ENCODE results near the gene NEO1. TPM values are rescaled to one million over a fixed set of nuclear protein-coding genes. Genes with fewer than 3 reads are reported as not detected.

NEO1 gene
- total RNA-seq, 1 donor, result 60.5 TPM

GRCh38 chr15:73176598-73176997, 124.3 kb downstream of the NEO1 start:
- no peak overlapping the region for H3K4me3 ChIP-seq (ENCODE audit: low read depth, low read length)
- no peak for DNase-seq (ENCODE audit: low read depth)
- TF ChIP-seq CTCF (IDR thresholded peaks at IDR 0.05; ENCODE audit: insufficient read depth, low read depth, low read length), result no peak

DNA sequence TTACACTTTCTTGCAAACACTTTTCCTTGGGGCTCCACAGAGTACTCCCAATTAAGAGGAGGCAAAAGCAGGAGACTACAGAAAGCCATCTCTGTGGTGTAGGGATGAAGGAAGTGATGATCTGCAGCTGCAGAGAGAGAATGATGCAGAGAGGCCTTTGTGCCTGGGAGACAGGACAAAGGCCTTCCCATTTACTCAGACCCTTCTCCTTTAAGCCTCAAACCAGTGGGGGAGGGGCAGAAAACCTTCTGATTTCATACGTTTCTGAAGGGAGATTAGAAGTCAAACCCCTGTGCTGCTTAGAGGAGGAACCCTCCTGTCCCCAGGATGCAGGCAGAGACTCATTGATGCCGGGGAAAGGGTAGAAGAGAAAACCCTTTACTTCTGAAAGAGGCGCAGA, 130.8 kb downstream of the NEO1 start:
- DNase-seq (ENCODE audit: low read depth), result no peak
- no peak overlapping the region for H3K4me3 ChIP-seq (ENCODE audit: low read depth, low read length)
- TF ChIP-seq CTCF (IDR thresholded peaks at IDR 0.05; ENCODE audit: insufficient read depth, low read depth, low read length), result no peak

DNA sequence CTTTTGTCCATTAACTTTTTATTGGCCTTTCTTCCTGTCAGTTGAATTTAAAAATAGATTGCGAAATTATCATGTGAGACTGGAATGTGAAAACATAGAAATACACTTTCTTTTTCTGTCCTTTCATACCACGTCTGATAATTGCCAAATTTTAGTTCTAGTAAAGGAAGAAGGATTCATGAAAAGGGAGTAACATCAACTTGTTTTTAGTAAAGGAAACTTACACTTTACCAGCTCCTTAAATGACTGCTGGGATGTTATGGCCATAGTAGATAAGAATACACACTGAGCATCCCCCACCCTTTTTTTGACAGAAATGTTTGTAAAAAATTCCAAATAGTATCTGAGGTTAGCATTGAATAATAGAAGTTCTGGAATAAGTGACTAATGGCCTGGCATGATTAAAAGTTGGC, 137.9 kb downstream of the NEO1 start:
- peak; percentile 61 for DNase-seq (ENCODE audit: low read depth)
- no peak overlapping the region for H3K4me3 ChIP-seq (ENCODE audit: low read depth, low read length)
- TF ChIP-seq CTCF (IDR thresholded peaks at IDR 0.05; ENCODE audit: insufficient read depth, low read depth, low read length), result no peak

GRCh38 chr15:73195166-73195565, 142.9 kb downstream of the NEO1 start:
- H3K4me3 ChIP-seq (ENCODE audit: low read depth, low read length), result no peak overlapping the region
- no peak for DNase-seq (ENCODE audit: low read depth)
- no peak for TF ChIP-seq CTCF (IDR thresholded peaks at IDR 0.05; ENCODE audit: insufficient read depth, low read depth, low read length)

- no peak for DNase-seq (ENCODE audit: low read depth)
- TF ChIP-seq CTCF (IDR thresholded peaks at IDR 0.05; ENCODE audit: insufficient read depth, low read depth, low read length), result no peak
- H3K4me3 ChIP-seq (ENCODE audit: low read depth, low read length), result no peak overlapping the region
Observed at GRCh38 chr15:73196113-73196512, 143.8 kb downstream of the NEO1 start.

GRCh38 chr15:73200339-73200738, 148.1 kb downstream of the NEO1 start:
- H3K4me3 ChIP-seq (ENCODE audit: low read depth, low read length), result no peak overlapping the region
- DNase-seq (ENCODE audit: low read depth), result no peak
- TF ChIP-seq CTCF (IDR thresholded peaks at IDR 0.05; ENCODE audit: insufficient read depth, low read depth, low read length), result no peak

GRCh38 chr15:73210630-73211029, 158.4 kb downstream of the NEO1 start:
- DNase-seq (ENCODE audit: low read depth), result peak; percentile 27
- no peak for TF ChIP-seq CTCF (IDR thresholded peaks at IDR 0.05; ENCODE audit: insufficient read depth, low read depth, low read length)
- no peak overlapping the region for H3K4me3 ChIP-seq (ENCODE audit: low read depth, low read length)
